Dedifferentiated amniotic fluid mesenchymal stem cell (primary cell): ENCODE results near the gene RPP21.

ENCODE experiments used
- DNase-seq: peaks from one replicate; pipeline ENCODE4 v3.0.0-alpha.2; 2016; ENCODE audit errors: extremely low spot score

Gene RPP21

DNA sequence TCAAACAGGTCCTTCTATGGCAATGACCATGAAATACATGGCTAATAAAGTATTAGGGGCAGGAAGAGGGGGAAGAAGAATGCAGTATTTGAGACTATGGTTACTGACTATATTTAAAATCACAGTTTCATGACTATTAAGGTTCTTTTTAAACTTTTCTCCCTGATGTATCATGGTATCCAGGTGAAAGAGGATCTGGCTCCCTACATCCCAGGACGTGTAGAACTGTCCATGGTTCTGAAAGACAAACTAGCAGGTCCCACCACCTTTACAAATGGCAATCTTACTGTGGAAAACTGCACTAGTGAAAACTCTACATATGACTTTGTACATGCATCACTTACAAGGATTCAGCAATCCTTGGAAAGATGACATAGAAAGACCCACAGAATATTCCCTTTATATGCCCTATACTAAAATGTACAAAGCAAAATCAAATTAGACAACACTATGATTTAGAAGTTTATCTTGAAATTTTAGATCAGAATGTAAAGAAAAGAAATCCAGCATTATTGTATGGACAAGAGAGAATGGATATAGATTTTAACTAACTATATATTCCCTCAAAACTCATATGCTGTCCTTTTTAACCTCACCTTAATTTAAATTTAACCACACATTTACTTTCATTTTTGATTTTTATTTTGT is 33.5 kb downstream of the RPP21 start:
- no peak for DNase-seq

DNA sequence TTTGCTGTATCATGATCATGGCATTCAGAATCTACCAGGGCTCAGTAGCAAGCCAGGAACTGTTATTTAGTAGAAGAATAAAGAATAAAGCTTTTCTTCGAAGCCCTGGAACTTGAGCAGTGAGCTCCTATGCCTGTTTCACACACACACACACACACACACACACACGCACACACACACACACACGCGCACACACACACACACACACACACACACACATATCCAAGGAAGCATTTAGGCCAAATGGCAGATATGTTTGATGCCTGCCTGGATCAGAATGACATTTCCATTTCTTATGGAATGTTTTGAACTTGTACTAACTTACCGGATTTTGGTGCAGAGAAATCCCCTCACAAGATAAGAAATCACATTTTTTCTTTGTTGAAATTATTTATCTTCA is 35.5 kb downstream of the RPP21 start:
- DNase-seq: no peak

DNA sequence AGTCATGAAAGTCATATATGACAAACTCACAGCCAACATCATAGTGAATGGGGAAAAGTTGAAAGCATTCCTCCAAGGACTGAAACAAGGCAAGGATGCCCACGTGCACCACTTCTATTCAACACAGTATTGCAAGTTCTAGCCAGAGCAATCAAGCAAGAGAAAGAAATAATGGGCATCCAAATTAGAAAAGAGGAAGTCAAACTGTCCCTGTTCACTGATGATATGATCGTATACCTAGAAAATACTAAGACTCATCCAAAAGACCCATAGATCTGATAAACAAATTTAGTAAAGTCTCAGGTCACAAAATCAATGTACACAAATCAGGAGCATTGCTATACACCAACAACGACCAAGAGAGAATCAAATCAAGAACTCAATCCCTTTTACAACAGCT is 41.2 kb downstream of the RPP21 start:
- DNase-seq: no peak

DNA sequence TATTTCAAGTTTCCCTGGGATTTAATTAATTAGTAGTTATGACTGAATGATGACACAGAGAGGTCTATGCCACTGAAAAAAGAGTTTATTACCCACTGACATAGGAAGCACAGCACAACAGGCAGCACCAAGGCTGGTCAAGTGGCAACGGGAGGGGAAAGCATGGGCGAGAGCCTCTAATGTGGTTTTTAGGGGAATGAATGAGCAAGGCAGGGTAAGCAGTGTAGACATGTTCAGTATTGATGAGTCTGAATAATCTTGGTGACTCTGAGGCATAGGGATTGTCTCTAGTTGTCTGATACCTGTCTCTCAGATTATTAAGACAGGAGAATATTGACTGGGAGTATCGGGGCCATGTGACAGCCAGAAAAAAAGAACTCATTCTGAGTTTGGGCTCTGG is 46.3 kb downstream of the RPP21 start:
- no peak for DNase-seq

DNA sequence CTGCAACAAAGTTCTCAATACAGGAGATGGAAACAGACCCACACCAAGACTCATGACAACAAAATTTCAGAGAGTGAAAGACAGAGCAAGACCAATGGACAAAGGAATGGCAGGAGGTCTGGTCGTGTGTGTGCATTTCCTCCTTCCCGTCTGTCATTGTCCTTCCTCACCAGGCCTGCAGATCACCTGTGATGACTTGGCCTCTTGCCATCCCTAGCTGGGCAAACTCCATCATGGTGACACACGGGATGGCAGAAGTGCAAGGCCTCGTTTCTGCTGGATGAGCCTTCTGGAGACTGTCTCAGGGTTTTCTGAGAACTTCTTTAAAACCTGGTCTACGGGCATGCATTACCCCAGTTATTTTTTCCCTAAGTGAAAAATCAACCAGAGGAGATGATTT is 49.2 kb downstream of the RPP21 start:
- DNase-seq: no peak
